ENCODE results near the gene PPM1A. TPM values are rescaled to one million over a fixed set of nuclear protein-coding genes. Genes with fewer than 3 reads are reported as not detected.

The PPM1A gene
- polyA plus RNA-seq (2011; rRNA removed) (58.3 and 76.6 TPM in 2 replicates), polyA plus RNA-seq (2017; fragmentation: RNase III; extraction: RNeasy Plus Mini Kit Qiagen cat#74134 plus additional on column Dnase treatment) (37.1 to 40.8 TPM (median 38.5 TPM) in 3 replicates), polyA minus RNA-seq (2011; rRNA and poly(A)+ RNA removed) (87.7 and 121 TPM in 2 replicates)
- polyA plus RNA-seq (2012; cell fraction: cytosol; rRNA removed), result 14.0 and 14.8 TPM in 2 replicates
- polyA plus RNA-seq (2012; cell fraction: nucleus; rRNA removed), result 9.9 and 18.6 TPM in 2 replicates

DNA sequence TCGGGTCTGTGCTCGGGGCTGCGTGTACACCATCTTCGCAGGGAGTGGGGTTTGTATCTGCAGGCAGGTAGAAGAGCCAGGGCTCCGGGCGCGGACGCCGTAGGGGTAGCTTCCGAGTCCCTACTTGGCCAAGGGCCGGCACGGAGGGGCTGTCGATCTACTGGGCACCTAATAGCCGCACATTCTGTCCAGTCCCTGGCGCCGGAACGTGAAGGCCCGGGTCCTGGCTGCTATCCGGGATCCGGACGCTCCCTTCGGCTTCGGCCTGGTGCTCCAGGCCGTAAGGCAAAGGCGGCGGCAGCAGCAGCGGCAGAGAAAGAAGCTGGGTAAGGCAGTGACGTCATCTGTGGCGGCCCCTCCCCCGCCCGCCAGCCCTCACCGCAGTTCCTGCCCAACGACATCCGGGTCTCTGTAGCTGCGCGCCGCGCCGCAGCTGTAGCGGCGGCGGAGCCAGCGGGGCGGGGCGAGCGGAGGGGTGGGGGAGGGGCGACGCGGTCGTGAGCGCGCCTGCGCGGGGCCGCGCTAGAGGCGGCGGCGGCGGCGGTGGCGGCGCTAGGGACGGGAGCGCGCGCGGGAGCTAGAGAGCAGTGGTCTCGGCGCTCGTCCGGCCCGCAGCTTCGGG, at the start of gene PPM1A:
PPM1A (plus strand) TSS at position 525 of the 622 bp plus-strand sequence. CDS start 33,483 bp downstream, outside the sequence.
- ChIA-PET CTCF (interaction anchor here (0.6 to 1.6 kb wide), 6 partner anchors 10 to 1424 kb away, joined by 3 to 4 read pairs (median 3); no protein-coding TSS in a partner anchor), POLR2A (interaction anchor here (0.5 to 2.2 kb wide), 28 partner anchors 9 to 1033 kb away, joined by 3 to 19 read pairs (median 4); partner anchors contain the start of genes JKAMP, L3HYPDH and PCNX4)
- no peak for FAIRE-seq
- ATAC-seq, result peak; percentile 83 to 87
- Histone ChIP-seq H3K4me2 (peak within 1 kb of the TSS; percentile 91), H3K4me1 (peaks cover 34% of the 10 kb centered on the region), H3K27ac (peak within 1 kb of the TSS; percentile 99), H3K4me3 (peak within 1 kb of the TSS; percentile 97), H3K9me3 (no peaks in the 10 kb centered on the region)
- WGBS (ENCODE audit: missing lambda C conversion rate), result 0% methylated on average over 12 of the region's 74 CpGs
- DNase-seq (ENCODE audit: low read depth in 1 of 2, low spot score in 1 of 2), result peak; percentile 91 to 95
- TF ChIP-seq GATA3 (IDR thresholded peaks at IDR 0.05; ENCODE audit: borderline replicate concordance) (no peak), POLR2AphosphoS2 (conservative IDR thresholded peaks at IDR 0.05; ENCODE audit: low read length) (no peak), MAFK (IDR thresholded peaks at IDR 0.05; ENCODE audit: partially characterized antibody) (no peak), MAZ (IDR thresholded peaks at IDR 0.05; ENCODE audit: borderline replicate concordance, low read depth, low read length) (no peak), ZNF302 (CRISPR knock-in tag; IDR thresholded peaks at IDR 0.05) (no peak), FOSB (CRISPR knock-in tag; IDR thresholded peaks at IDR 0.05) (no peak), TFCP2L1 (CRISPR knock-in tag; IDR thresholded peaks at IDR 0.05) (0 out of 2 replicates have a peak, but pooled peaks have one; percentile 45), CHD4 (IDR thresholded peaks at IDR 0.05; ENCODE audit: borderline replicate concordance) (no peak), JUN (IDR thresholded peaks at IDR 0.05) (peak in 1 of 2 experiments; percentile 82; a peak in 3 of 5 replicates), KDM1A (IDR thresholded peaks at IDR 0.05; ENCODE audit: low read depth) (no peak), RCOR1 (IDR thresholded peaks at IDR 0.05; ENCODE audit: low read depth, low read length) (no peak), HOXB13 (CRISPR knock-in tag; IDR thresholded peaks at IDR 0.05; ENCODE audit: low read depth) (no peak), EP300 (IDR thresholded peaks at IDR 0.05) (no peak), RNF2 (IDR thresholded peaks at IDR 0.05; ENCODE audit: borderline replicate concordance, low read depth) (no peak), HOXB5 (CRISPR knock-in tag; IDR thresholded peaks at IDR 0.05) (no peak), HOXA7 (CRISPR knock-in tag; IDR thresholded peaks at IDR 0.05) (no peak), NR3C1 (IDR thresholded peaks at IDR 0.05) (no peak), ESRRA (IDR thresholded peaks at IDR 0.05; ENCODE audit: borderline replicate concordance, low read length) (no peak), HDAC2 (IDR thresholded peaks at IDR 0.05) (no peak), SMC3 (IDR thresholded peaks at IDR 0.05) (no peak), CHD2 (IDR thresholded peaks at IDR 0.05; ENCODE audit: low read length, partially characterized antibody) (peak; percentile 46), HEYL (CRISPR knock-in tag; IDR thresholded peaks at IDR 0.05) (no peak), EHF (CRISPR knock-in tag; IDR thresholded peaks at IDR 0.05) (no peak), FOXS1 (CRISPR knock-in tag; IDR thresholded peaks at IDR 0.05) (no peak), RAD21 (conservative IDR thresholded peaks at IDR 0.05 in 1 of 2, IDR thresholded peaks at IDR 0.05 in 1 of 2) (no peak), FOSL2 (IDR thresholded peaks at IDR 0.05) (no peak), FOSL2 (CRISPR knock-in tag; IDR thresholded peaks at IDR 0.05) (peak; percentile 86), MYC (IDR thresholded peaks at IDR 0.05; ENCODE audit: borderline replicate concordance, low read length) (no peak), NFE2L2 (conservative IDR thresholded peaks at IDR 0.05; ENCODE audit: low read length) (no peak), EHMT2 (IDR thresholded peaks at IDR 0.05; ENCODE audit: low read depth) (no peak), RFX5 (IDR thresholded peaks at IDR 0.05) (no peak), SREBF2 (IDR thresholded peaks at IDR 0.05) (no peak), PHF8 (IDR thresholded peaks at IDR 0.05; ENCODE audit: borderline replicate concordance, low read depth) (peak; percentile 92), ZFP36 (IDR thresholded peaks at IDR 0.05; ENCODE audit: borderline replicate concordance, partially characterized antibody) (no peak), CBX2 (IDR thresholded peaks at IDR 0.05; ENCODE audit: borderline replicate concordance, low read depth) (no peak), ZC3H11A (IDR thresholded peaks at IDR 0.05) (no peak), ZSCAN20 (CRISPR knock-in tag; IDR thresholded peaks at IDR 0.05) (no peak), POLR2A (IDR thresholded peaks at IDR 0.05; ENCODE audit: low read length) (peak; percentile 65)
- TF ChIP-seq, protein P1, sequence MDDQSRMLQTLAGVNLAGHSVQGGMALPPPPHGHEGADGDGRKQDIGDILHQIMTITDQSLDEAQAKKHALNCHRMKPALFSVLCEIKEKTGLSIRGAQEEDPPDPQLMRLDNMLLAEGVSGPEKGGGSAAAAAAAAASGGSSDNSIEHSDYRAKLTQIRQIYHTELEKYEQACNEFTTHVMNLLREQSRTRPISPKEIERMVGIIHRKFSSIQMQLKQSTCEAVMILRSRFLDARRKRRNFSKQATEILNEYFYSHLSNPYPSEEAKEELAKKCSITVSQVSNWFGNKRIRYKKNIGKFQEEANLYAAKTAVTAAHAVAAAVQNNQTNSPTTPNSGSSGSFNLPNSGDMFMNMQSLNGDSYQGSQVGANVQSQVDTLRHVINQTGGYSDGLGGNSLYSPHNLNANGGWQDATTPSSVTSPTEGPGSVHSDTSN (IDR thresholded peaks at IDR 0.05), result peak; percentile 19; the same call in 1 of the 2 replicates
- TF ChIP-seq, protein P2, sequence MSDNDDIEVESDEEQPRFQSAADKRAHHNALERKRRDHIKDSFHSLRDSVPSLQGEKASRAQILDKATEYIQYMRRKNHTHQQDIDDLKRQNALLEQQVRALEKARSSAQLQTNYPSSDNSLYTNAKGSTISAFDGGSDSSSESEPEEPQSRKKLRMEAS (IDR thresholded peaks at IDR 0.05), result no peak; the same call in 1 of the 2 replicates
- TF ChIP-seq, protein P3, sequence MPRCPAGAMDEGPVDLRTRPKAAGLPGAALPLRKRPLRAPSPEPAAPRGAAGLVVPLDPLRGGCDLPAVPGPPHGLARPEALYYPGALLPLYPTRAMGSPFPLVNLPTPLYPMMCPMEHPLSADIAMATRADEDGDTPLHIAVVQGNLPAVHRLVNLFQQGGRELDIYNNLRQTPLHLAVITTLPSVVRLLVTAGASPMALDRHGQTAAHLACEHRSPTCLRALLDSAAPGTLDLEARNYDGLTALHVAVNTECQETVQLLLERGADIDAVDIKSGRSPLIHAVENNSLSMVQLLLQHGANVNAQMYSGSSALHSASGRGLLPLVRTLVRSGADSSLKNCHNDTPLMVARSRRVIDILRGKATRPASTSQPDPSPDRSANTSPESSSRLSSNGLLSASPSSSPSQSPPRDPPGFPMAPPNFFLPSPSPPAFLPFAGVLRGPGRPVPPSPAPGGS (IDR thresholded peaks at IDR 0.05), result peak; percentile 49; the same call in 2 of the 3 replicates
- TF ChIP-seq, protein P4, sequence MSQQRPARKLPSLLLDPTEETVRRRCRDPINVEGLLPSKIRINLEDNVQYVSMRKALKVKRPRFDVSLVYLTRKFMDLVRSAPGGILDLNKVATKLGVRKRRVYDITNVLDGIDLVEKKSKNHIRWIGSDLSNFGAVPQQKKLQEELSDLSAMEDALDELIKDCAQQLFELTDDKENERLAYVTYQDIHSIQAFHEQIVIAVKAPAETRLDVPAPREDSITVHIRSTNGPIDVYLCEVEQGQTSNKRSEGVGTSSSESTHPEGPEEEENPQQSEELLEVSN (IDR thresholded peaks at IDR 0.05; ENCODE audit: borderline replicate concordance, low read depth), result peak; percentile 52; the same call in 1 of the 2 replicates

All from A549 (cell line).